ENCODE results near the gene MRPS15. TPM values are rescaled to one million over a fixed set of nuclear protein-coding genes. Genes with fewer than 3 reads are reported as not detected.

The MRPS15 gene
- total RNA-seq, 1 donor from 2014 or later, result 92.1 TPM

GRCh38 chr1:36463463-36463802 lies 751 bp downstream of the MRPS15 start:
- no peak for DNase-seq (ENCODE audit: low read depth, low spot score)

- no peak for DNase-seq (ENCODE audit: low read depth, low spot score)
These were observed 5.3 kb downstream of the MRPS15 start for GRCh38 chr1:36458910-36459309.

- DNase-seq (ENCODE audit: low read depth, low spot score), result no peak
These were observed 6.5 kb downstream of the MRPS15 start for GRCh38 chr1:36457691-36458090.

GRCh38 chr1:36456391-36456928 lies 7.7 kb downstream of the MRPS15 start:
- DNase-seq (ENCODE audit: low read depth, low spot score), result no peak

GRCh38 chr1:36455386-36455785 lies 8.8 kb downstream of the MRPS15 start:
- DNase-seq (ENCODE audit: low read depth, low spot score), result no peak

GRCh38 chr1:36453600-36454388 lies 10.4 kb downstream of the MRPS15 start:
- no peak for DNase-seq (ENCODE audit: low read depth, low spot score)

GRCh38 chr1:36453051-36453450 lies 11.1 kb downstream of the MRPS15 start:
- DNase-seq (ENCODE audit: low read depth, low spot score), result no peak

- no peak for DNase-seq (ENCODE audit: low read depth, low spot score)
These were observed 13.3 kb downstream of the MRPS15 start for GRCh38 chr1:36450919-36451305.

- peak; percentile 91 for DNase-seq (ENCODE audit: low read depth, low spot score)
These were observed 13.8 kb downstream of the MRPS15 start, which contains the start of gene OSCP1 for GRCh38 chr1:36450270-36450918. TSS of gene OSCP1 (minus strand) at chr1:36450451. CDS start at chr1:36450369, 82 bp downstream.

- no peak for DNase-seq (ENCODE audit: low read depth, low spot score)
These were observed 15.6 kb downstream of the MRPS15 start for GRCh38 chr1:36448530-36449056.

- no peak for DNase-seq (ENCODE audit: low read depth, low spot score)
These were observed 16.7 kb downstream of the MRPS15 start for GRCh38 chr1:36447450-36447849.

- DNase-seq (ENCODE audit: low read depth, low spot score), result no peak
These were observed 17.4 kb downstream of the MRPS15 start for GRCh38 chr1:36446746-36447145.

- DNase-seq (ENCODE audit: low read depth, low spot score), result no peak
These were observed 17.9 kb downstream of the MRPS15 start for GRCh38 chr1:36446271-36446670.

- DNase-seq (ENCODE audit: low read depth, low spot score), result no peak
These were observed 20.9 kb downstream of the MRPS15 start for GRCh38 chr1:36443297-36443696.

- no peak for DNase-seq (ENCODE audit: low read depth, low spot score)
These were observed 21.8 kb downstream of the MRPS15 start for GRCh38 chr1:36442337-36442736.

GRCh38 chr1:36440646-36441045 lies 23.5 kb downstream of the MRPS15 start:
- DNase-seq (ENCODE audit: low read depth, low spot score), result no peak

GRCh38 chr1:36440044-36440443 lies 24.1 kb downstream of the MRPS15 start:
- DNase-seq (ENCODE audit: low read depth, low spot score), result no peak

- no peak for DNase-seq (ENCODE audit: low read depth, low spot score)
These were observed 25.5 kb downstream of the MRPS15 start for GRCh38 chr1:36438715-36439114.

GRCh38 chr1:36436821-36437220 lies 27.4 kb downstream of the MRPS15 start:
- DNase-seq (ENCODE audit: low read depth, low spot score), result no peak

- no peak for DNase-seq (ENCODE audit: low read depth, low spot score)
These were observed 31.1 kb downstream of the MRPS15 start for GRCh38 chr1:36433102-36433501.

GRCh38 chr1:36432616-36433015 lies 31.6 kb downstream of the MRPS15 start:
- no peak for DNase-seq (ENCODE audit: low read depth, low spot score)

GRCh38 chr1:36425791-36426190 lies 38.4 kb downstream of the MRPS15 start:
- no peak for DNase-seq (ENCODE audit: low read depth, low spot score)

GRCh38 chr1:36421649-36422048 lies 42.5 kb downstream of the MRPS15 start:
- no peak for DNase-seq (ENCODE audit: low read depth, low spot score)
